HG03558 (cell line): Measurements from ENCODE around the gene EAF2.

Source experiments
- ATAC-seq: cut with Tn5 transposase; IDR thresholded peaks from one replicate; pipeline ENCODE4 v1.9.1; 2021; ENCODE audit warnings: moderate number of reproducible peaks; ENCODE audit not compliant: unreplicated experiment; ENCODE audit errors: extremely low read depth

The EAF2 gene

GRCh38 chr3:121926380-121926779, 91.4 kb downstream of the EAF2 start:
- ATAC-seq = no peak
